CD4-positive, alpha-beta memory T cell (primary cell): ENCODE results near the gene ASTN2. TPM values are rescaled to one million over a fixed set of nuclear protein-coding genes. Genes with fewer than 3 reads are reported as not detected.

ENCODE experiments used
- CTCF ChIA-PET: fragments of 350-600 bp; sonication (Branson Sonifier 250); formaldehyde crosslinking; loops from one replicate; lab custom pipeline; 2021; ENCODE audit warnings: inconsistent platforms; ENCODE audit not compliant: partially characterized antibody; lab: Charles Lee
- POLR2A ChIA-PET: fragments of 350-600 bp; sonication (Branson Sonifier 250); formaldehyde crosslinking; loops from one replicate; lab custom pipeline; 2021; ENCODE audit not compliant: partially characterized antibody; lab: Charles Lee
- DNase-seq, 5 donors: peaks; one replicate each; pipeline versions ENCODE4 v3.0.0 to v3.0.0-alpha.2; 2020 to 2022; ENCODE audit warnings: mixed read lengths in 1 of 5
- H3K27ac ChIP-seq: one replicate; pipeline ENCODE4 v1.7.0; 2013; ENCODE audit warnings: low read depth, low read length
- H3K27me3 ChIP-seq: 2 replicates; pipeline ENCODE4 v1.7.0; 2013; ENCODE audit warnings: mild to moderate bottlenecking, low read length, moderate library complexity; ENCODE audit not compliant: insufficient read depth
- H3K36me3 ChIP-seq: 2 replicates; pipeline ENCODE4 v1.7.0; 2013; ENCODE audit warnings: mild to moderate bottlenecking, low read length, moderate library complexity; ENCODE audit not compliant: insufficient read depth
- H3K4me1 ChIP-seq: 2 replicates; pipeline ENCODE4 v1.7.0; 2013; ENCODE audit warnings: mild to moderate bottlenecking, low read length, moderate library complexity; ENCODE audit not compliant: insufficient read depth
- H3K4me3 ChIP-seq, 2 donors: one replicate each; pipeline ENCODE4 v1.7.0; 2013; ENCODE audit warnings: low read length in 2 of 2, mild to moderate bottlenecking in 1 of 2
- H3K9me3 ChIP-seq, 2 donors: one replicate each; pipeline ENCODE4 v1.7.0; 2013; ENCODE audit warnings: low read length in 2 of 2, control low read depth in 1 of 2; ENCODE audit not compliant: control insufficient read depth in 1 of 2
- H3K27ac Mint-ChIP-seq, 7 donors: one replicate each; pipeline ENCODE4 v1.8.0; 2020 to 2021; ENCODE audit warnings: mixed read lengths in 7 of 7, mild to moderate bottlenecking in 6 of 7, inconsistent platforms in 3 of 7, moderate library complexity in 3 of 7
- H3K27me3 Mint-ChIP-seq, 2 donors: one replicate each; pipeline ENCODE4 v1.8.0; 2020 to 2021; ENCODE audit warnings: mixed read lengths in 2 of 2
- H3K36me3 Mint-ChIP-seq, 2 donors: one replicate each; pipeline ENCODE4 v1.8.0; 2020 to 2021; ENCODE audit warnings: mixed read lengths in 2 of 2, inconsistent platforms in 1 of 2, mild to moderate bottlenecking in 1 of 2
- H3K4me1 Mint-ChIP-seq, 4 donors: one replicate each; pipeline ENCODE4 v1.8.0; 2020 to 2021; ENCODE audit warnings: mixed read lengths in 4 of 4, mild to moderate bottlenecking in 1 of 4
- H3K4me3 Mint-ChIP-seq, 8 donors: one replicate each; pipeline ENCODE4 v1.8.0; 2020 to 2021; ENCODE audit warnings: mixed read lengths in 8 of 8, mild to moderate bottlenecking in 7 of 8, moderate library complexity in 6 of 8, inconsistent platforms in 3 of 8
- H3K9me3 Mint-ChIP-seq, 8 donors: one replicate each; pipeline ENCODE4 v1.8.0; 2020 to 2021; ENCODE audit warnings: mixed read lengths in 8 of 8, mild to moderate bottlenecking in 5 of 8, inconsistent platforms in 3 of 8, moderate library complexity in 1 of 8
- intact Hi-C: fragments of 100-400 bp; cut with micrococcal nuclease; formaldehyde crosslinking; loops from one replicate; pipeline ENCODE4 v1.15.1; 2023
- polyA plus RNA-seq, 2 donors: library from polyadenylated mRNA; unstranded; fragments of 300-500 nt; fragmentation: Illumina TruSeq; gene quantifications; one replicate each; pipeline ENCODE4 v1.2.3, GENCODE V29; 2021
- total RNA-seq, 2 experiments: library from RNA; stranded (reverse); gene quantifications; one replicate each; pipeline ENCODE4 v1.2.3, GENCODE V29; 2021

ASTN2 gene
- total and polyA plus RNA-seq, 4 experiments from 2014 or later = 2.7 to 5.9 (median 4.8) TPM

DNA sequence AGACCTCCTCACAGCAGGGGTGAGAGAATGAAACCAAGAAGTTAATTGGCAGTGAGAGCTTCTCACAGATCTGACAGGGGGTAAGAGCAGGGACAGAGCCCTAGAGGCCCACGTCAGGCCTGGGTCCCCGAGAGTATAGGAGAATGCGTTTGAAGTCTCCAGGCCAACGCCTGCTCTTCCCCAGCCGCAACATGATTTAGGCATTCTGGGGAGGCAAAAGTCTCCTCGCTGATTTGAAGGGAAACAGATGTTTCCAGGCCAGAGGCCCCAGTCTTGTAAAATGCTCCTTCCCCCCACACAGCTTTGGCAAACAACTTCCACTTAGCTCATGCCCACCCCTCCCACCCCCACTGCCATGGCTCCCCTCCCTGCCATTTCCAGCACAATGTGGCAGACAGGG is 966.9 kb downstream of the ASTN2 start:
- Histone ChIP-seq H3K4me3 (no peak overlapping the region), H3K27ac (no peak overlapping the region), H3K27me3 (no peaks in the 10 kb centered on the region), H3K4me1 (no peaks in the 10 kb centered on the region), H3K36me3 (no peaks in the 10 kb centered on the region), H3K9me3 (no peaks in the 10 kb centered on the region)
- POLR2A ChIA-PET = no interaction called here
- Mint-ChIP-seq H3K27me3 (no peaks in the 10 kb centered on the region), H3K27ac (no peak overlapping the region), H3K36me3 (peaks cover 0 to 15% of the 10 kb centered on the region in 2 donors), H3K9me3 (peaks cover 0 to 3% (median 0%) of the 10 kb centered on the region in 8 donors), H3K4me1 (no peaks in the 10 kb centered on the region), H3K4me3 (no peak overlapping the region)
- intact Hi-C loops = no loop called here
- no peak for DNase-seq
- CTCF ChIA-PET = no interaction called here

DNA sequence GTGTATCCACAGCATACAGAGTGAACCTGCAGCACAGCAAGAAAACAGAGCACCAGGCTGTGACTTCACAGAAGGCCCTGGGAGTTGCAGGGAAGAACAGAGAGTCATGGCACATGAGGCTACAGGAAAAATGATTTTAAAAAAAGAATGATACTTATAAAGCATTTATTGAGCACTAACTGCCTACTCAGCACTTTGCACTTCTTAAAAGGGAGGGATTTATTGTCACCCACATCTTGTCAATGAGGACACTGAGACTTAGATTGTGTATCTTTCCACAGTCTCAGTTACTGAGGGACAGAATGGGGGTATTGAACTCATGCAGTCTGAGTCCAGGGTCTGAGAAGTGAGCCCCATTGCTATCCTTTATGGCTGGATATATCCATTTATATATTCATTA is 972.3 kb downstream of the ASTN2 start:
- Histone ChIP-seq H3K27me3 (no peaks in the 10 kb centered on the region), H3K4me1 (no peaks in the 10 kb centered on the region), H3K27ac (no peak overlapping the region), H3K36me3 (no peaks in the 10 kb centered on the region), H3K9me3 (no peaks in the 10 kb centered on the region), H3K4me3 (no peak overlapping the region)
- no peaks in the 10 kb centered on the region for H3K27me3 Mint-ChIP-seq
- ChIA-PET POLR2A (no interaction called here), CTCF (no interaction called here)
- H3K36me3 Mint-ChIP-seq = peaks cover 34 to 55% of the 10 kb centered on the region in 2 donors
- intact Hi-C loops = no loop called here
- H3K4me3 Mint-ChIP-seq = no peak overlapping the region
- H3K4me1 Mint-ChIP-seq = no peaks in the 10 kb centered on the region
- H3K27ac Mint-ChIP-seq = no peak overlapping the region
- DNase-seq = no peak
- H3K9me3 Mint-ChIP-seq = peaks cover 0 to 6% (median under 1%) of the 10 kb centered on the region in 8 donors

DNA sequence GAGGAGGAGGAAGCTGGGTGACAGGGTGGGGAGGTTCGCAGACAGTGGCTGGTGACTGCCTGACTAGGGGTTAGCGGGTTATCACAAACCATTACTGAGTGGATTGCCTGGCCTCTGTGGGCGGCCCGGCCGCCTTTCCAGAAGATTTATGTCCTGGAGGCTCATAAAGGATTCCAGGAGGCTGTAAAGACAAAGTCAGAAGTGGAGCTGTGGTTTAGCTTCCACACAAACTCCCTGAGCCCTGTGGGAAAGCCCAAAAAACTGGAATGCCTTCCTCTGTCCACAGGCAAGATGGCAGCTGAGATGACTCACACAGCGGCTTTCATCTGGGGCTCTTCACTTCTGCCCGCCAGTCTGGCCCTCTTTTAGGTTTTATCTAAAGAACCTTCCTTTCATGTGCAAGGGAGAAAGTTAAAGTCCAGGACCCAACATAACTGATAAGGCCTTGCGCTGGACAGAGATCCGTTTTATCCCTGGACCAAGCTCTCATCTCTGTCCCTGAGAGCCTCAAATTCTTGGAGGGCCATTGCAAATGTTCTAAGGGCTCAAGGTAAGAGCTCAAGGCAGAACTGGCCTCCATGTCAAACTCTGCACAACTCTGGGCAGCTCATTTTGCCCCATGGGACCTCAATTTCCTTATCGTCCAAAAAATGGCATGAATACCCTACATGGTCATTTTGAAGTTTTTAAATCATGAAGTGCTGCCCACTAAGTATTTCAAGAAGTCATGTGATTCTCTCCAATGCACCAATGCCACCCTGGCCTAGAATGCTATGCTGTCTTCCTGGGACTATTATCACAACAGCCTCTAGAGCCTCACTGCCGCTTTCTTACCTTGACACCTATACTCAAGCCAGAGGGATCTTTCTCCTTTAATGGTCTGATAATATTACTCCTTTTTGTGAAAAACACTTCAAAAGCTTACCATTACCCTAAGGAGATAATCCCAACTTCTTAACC is 977.2 kb downstream of the ASTN2 start:
- H3K4me3 Mint-ChIP-seq = no peak overlapping the region
- H3K36me3 Mint-ChIP-seq = peaks cover 40 to 55% of the 10 kb centered on the region in 2 donors

DNA sequence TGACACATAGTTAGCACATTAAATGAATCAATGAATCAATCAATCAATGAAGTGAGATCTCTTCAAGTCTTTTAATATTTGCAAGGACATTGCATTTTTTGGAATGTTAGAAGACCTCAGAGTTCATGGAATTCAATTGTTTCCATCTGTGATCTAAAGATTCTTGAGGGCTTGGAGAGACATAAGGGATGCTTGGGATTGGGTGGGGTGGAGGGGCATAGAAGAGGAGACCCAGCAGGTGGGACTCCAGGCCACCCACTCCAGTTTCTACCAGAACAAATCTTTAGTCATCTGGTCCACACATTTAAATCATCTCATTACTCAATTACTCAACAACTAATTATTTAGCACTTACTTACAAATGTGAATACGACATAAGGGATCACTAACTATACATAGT is 978.7 kb downstream of the ASTN2 start:
- H3K27ac ChIP-seq = no peak overlapping the region
- intact Hi-C loops = no loop called here
- H3K9me3 Mint-ChIP-seq = peaks cover 0 to 5% (median 0%) of the 10 kb centered on the region in 8 donors
- H3K27ac Mint-ChIP-seq = no peak overlapping the region
- H3K27me3 Mint-ChIP-seq = no peaks in the 10 kb centered on the region
- H3K4me1 ChIP-seq = no peaks in the 10 kb centered on the region
- H3K27me3 ChIP-seq = no peaks in the 10 kb centered on the region
- ChIA-PET POLR2A (no interaction called here), CTCF (no interaction called here)
- no peaks in the 10 kb centered on the region for H3K9me3 ChIP-seq
- no peaks in the 10 kb centered on the region for H3K4me1 Mint-ChIP-seq
- DNase-seq = no peak
- H3K36me3 Mint-ChIP-seq = peaks cover 31 to 48% of the 10 kb centered on the region in 2 donors
- no peak overlapping the region for H3K4me3 Mint-ChIP-seq
- no peak overlapping the region for H3K4me3 ChIP-seq
- no peaks in the 10 kb centered on the region for H3K36me3 ChIP-seq

More for the DNA sequence above, 977.2 kb downstream of the ASTN2 start:
- Histone ChIP-seq H3K4me3 (no peak overlapping the region), H3K9me3 (no peaks in the 10 kb centered on the region), H3K27me3 (no peaks in the 10 kb centered on the region), H3K27ac (no peak overlapping the region), H3K4me1 (no peaks in the 10 kb centered on the region), H3K36me3 (no peaks in the 10 kb centered on the region)
- peaks cover 0 to 5% (median 0%) of the 10 kb centered on the region in 8 donors for H3K9me3 Mint-ChIP-seq
- CTCF ChIA-PET = no interaction called here
- H3K27me3 Mint-ChIP-seq = no peaks in the 10 kb centered on the region
- POLR2A ChIA-PET = no interaction called here
- no peak overlapping the region for H3K27ac Mint-ChIP-seq
- DNase-seq = no peak
- intact Hi-C loops = no loop called here
- H3K4me1 Mint-ChIP-seq = no peaks in the 10 kb centered on the region

DNA sequence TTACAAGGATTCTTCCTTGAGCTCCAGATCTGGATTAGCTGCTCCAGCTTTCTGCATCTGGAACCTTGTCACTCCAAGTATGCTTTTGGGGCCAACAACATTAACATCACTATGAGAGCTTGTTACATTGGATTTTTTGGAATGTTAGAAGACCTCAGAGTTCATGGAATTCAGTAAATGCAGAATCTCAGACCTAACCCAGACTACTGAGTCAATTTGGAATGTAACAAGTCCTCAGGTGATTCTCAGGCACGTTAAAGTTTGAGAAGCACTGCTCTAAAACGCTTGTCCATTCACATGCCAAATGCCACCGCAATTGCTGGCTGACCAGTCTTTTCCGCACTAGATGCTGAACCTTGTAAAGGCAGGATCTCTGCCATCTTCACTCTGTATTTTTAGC is 979.2 kb downstream of the ASTN2 start:
- H3K36me3 ChIP-seq = no peaks in the 10 kb centered on the region
- no peak overlapping the region for H3K4me3 ChIP-seq
- no peaks in the 10 kb centered on the region for H3K27me3 ChIP-seq
- no peaks in the 10 kb centered on the region for H3K27me3 Mint-ChIP-seq
- no peak overlapping the region for H3K27ac Mint-ChIP-seq
- POLR2A ChIA-PET = no interaction called here
- H3K9me3 ChIP-seq = no peaks in the 10 kb centered on the region
- intact Hi-C loops = no loop called here
- no peak for DNase-seq
- no peaks in the 10 kb centered on the region for H3K4me1 ChIP-seq
- CTCF ChIA-PET = no interaction called here
- H3K4me1 Mint-ChIP-seq = no peaks in the 10 kb centered on the region
- no peak overlapping the region for H3K4me3 Mint-ChIP-seq
- H3K36me3 Mint-ChIP-seq = peaks cover 27 to 45% of the 10 kb centered on the region in 2 donors
- peaks cover 0 to 5% (median 0%) of the 10 kb centered on the region in 8 donors for H3K9me3 Mint-ChIP-seq
- H3K27ac ChIP-seq = no peak overlapping the region

DNA sequence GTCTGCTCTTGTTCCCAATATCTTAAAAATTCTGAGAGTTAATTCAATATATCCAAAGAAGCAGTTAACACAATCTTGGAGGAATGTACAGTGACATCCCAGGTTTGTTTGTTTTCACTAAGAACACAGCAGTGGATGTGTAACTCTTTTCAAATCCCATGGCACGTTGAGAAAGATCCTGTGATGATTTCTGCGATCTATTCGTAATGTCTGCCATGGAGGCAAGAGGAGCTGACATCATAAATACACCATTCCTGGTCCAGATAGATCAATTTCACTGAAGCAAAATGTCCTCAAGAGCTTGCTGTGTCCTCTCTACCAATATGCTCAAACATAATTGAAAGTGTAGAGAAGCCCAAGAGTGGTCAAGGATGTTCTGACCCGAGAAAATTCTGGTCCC is 980.5 kb downstream of the ASTN2 start:
- no peaks in the 10 kb centered on the region for H3K4me1 Mint-ChIP-seq
- intact Hi-C loops = no loop called here
- H3K27me3 Mint-ChIP-seq = no peaks in the 10 kb centered on the region
- peaks cover 15 to 39% of the 10 kb centered on the region in 2 donors for H3K36me3 Mint-ChIP-seq
- DNase-seq = no peak
- Histone ChIP-seq H3K4me3 (no peak overlapping the region), H3K27ac (no peak overlapping the region), H3K27me3 (no peaks in the 10 kb centered on the region), H3K4me1 (no peaks in the 10 kb centered on the region), H3K9me3 (no peaks in the 10 kb centered on the region), H3K36me3 (no peaks in the 10 kb centered on the region)
- H3K9me3 Mint-ChIP-seq = peaks cover 0 to 5% (median 0%) of the 10 kb centered on the region in 8 donors
- POLR2A ChIA-PET = no interaction called here
- H3K27ac Mint-ChIP-seq = no peak overlapping the region
- H3K4me3 Mint-ChIP-seq = no peak overlapping the region
- CTCF ChIA-PET = interaction anchor here (1.2 to 1.4 kb wide), 2 partner anchors 10 to 11 kb away, joined by 3 to 6 read pairs; no protein-coding TSS in a partner anchor

DNA sequence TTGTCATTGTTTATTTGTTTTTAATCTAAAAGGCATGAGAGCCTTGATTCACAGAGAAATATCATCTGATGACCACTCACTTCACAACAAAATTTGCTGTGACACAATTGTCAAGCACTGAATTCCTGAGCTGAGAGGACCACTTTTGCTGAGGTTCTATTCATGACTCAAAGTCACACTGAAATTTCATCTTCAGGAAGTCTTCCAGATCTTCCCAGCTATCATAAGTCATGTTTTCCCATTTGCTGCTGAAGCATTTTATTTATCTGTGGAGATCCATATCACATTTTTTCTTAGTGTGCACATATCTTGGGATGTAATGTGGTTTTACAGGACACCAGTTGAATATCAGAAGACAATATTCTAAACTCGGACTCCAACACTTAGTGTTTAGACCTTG is 982.8 kb downstream of the ASTN2 start:
- POLR2A ChIA-PET = no interaction called here
- no peak overlapping the region for H3K4me3 Mint-ChIP-seq
- peaks cover 12 to 38% of the 10 kb centered on the region in 2 donors for H3K36me3 Mint-ChIP-seq
- Histone ChIP-seq H3K4me1 (no peaks in the 10 kb centered on the region), H3K27ac (no peak overlapping the region), H3K36me3 (no peaks in the 10 kb centered on the region), H3K4me3 (no peak overlapping the region), H3K9me3 (no peaks in the 10 kb centered on the region), H3K27me3 (no peaks in the 10 kb centered on the region)
- no peak overlapping the region for H3K27ac Mint-ChIP-seq
- no peaks in the 10 kb centered on the region for H3K4me1 Mint-ChIP-seq
- intact Hi-C loops = no loop called here
- peaks cover 0 to 1% (median 0%) of the 10 kb centered on the region in 8 donors for H3K9me3 Mint-ChIP-seq
- no peak for DNase-seq
- no peaks in the 10 kb centered on the region for H3K27me3 Mint-ChIP-seq
- CTCF ChIA-PET = no interaction called here
